ENCODE measurements around the gene LRMDA. TPM values are rescaled to one million over a fixed set of nuclear protein-coding genes. Genes with fewer than 3 reads are reported as not detected.

LRMDA gene
- total RNA-seq, 1 donor from 2014 or later: 18.7 TPM

DNA sequence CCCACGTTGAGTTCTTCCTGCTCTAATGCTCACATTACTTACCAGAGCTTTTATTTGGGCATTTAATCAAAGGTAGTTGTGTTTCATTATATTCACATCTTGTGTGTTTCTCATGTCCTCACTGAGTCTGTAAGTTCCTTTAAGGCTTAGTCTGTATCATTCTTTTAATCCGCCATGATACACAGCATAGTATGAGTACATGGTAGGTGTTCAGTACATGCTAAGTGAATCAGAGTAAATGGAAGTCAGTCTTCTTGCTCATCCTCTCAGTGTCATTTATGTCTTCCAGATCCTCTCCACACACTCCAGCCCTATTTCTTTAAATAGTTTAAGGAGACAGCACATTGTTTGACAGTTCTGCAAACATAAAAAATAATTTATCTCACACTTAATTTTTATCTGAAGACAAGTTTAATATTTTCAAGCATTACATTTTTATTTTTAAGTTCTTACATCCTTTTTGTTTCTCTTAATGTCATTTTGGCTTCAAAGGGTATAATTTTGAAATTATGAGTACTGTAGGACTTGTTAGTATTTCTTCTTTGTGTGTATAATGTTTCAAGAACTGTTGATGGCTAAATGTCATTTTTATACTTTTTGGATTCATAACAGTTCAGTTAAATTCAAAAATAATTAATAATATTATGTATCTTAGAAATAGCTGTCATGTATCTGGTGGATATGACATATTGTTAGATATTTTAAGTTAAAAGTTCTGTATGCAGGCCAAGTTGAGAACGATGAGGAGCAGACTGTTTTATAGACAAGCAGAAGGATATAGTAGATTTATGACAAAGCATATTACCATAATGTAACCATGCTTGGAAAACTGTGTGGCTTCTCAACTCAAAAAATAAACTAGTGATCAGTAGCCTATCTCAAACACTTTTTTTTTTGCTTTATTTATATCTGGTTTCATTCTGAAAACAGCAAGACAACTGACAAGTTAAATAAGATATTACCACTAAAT, 342.7 kb downstream of the LRMDA start:
- no peak overlapping the region for H3K4me3 ChIP-seq (ENCODE audit: low read depth, low read length)
- DNase-seq (ENCODE audit: low read depth): no peak
- H3K36me3 ChIP-seq (ENCODE audit: control insufficient read depth, insufficient read depth, low read length): no peaks in the 10 kb centered on the region
- H3K27me3 ChIP-seq (ENCODE audit: control insufficient read depth, insufficient read depth, low read length): no peaks in the 10 kb centered on the region
- TF ChIP-seq, protein P1, sequence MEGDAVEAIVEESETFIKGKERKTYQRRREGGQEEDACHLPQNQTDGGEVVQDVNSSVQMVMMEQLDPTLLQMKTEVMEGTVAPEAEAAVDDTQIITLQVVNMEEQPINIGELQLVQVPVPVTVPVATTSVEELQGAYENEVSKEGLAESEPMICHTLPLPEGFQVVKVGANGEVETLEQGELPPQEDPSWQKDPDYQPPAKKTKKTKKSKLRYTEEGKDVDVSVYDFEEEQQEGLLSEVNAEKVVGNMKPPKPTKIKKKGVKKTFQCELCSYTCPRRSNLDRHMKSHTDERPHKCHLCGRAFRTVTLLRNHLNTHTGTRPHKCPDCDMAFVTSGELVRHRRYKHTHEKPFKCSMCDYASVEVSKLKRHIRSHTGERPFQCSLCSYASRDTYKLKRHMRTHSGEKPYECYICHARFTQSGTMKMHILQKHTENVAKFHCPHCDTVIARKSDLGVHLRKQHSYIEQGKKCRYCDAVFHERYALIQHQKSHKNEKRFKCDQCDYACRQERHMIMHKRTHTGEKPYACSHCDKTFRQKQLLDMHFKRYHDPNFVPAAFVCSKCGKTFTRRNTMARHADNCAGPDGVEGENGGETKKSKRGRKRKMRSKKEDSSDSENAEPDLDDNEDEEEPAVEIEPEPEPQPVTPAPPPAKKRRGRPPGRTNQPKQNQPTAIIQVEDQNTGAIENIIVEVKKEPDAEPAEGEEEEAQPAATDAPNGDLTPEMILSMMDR (IDR thresholded peaks at IDR 0.05; ENCODE audit: insufficient read depth, low read length, poor library complexity, severe bottlenecking): no peak

DNA sequence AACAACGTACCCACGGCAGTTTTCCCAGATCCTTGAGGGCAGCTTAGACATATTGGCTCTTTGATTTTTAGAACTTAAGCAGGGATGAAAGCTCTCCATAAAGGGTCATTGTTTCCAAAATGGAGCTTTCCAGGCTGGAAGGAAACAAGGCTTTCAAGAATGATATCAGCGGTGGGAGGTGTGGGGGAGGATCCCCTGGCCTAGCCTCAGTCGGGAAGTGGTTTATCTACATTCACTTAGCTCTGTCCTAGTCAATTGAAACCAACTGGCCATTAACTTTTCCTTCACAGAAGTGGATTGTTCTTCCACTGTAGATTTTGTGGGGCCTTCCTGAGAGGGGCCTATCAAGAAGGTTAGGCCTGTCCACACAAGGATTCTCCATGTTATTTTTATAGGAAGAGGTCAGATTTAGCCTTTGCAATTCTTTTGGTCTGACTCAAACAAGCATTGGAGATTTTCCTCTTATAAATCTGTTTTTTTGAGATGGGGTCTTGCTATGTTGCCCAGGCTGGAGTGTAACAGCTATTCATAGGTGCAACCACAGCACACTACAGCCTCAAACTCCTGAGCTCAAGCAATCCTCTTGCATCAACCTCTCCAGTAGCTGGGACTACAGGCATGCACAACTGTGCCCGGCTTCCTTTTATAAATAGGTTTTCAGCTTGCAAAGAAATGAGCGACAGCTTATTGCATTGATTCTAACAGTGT, 343.5 kb downstream of the LRMDA start:
- TF ChIP-seq, protein P1 (IDR thresholded peaks at IDR 0.05; ENCODE audit: insufficient read depth, low read length, poor library complexity, severe bottlenecking): no peak

DNA sequence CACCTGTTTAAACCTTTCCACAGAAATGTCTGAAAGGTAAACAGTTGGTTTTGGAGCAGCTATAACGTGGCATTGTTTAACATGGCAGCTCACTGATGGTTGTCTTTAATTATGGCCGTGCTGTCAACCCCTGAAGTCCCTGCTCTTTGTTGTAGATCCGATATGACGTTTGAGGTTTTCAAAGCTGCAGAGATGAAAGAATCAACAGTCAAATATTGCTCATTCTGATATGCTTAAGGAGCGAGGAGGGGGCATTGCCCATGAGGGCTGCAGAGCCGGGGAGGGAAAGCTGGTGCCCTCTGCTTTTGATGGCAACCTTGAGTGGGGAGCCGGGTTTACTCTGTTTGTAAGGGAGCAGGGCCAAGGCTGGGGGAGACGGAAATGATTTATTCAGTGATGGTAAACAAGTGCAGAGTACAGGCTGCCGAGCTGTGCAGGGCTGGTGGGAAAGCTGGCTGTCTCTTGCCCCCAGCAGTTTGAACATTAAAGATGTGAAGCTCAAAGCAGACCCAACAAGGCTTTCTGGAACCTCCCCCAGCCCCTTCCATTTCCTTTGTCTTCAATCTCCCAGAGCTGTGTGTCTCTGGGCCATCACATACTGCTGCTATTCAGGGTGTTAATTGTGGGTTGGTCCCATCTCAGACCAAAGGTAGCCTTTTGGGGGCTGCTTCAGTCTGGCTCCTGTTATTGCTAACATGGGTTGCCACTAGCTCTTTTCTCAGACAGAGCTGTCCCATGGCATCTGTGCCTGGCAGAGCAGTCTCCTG, 345.5 kb downstream of the LRMDA start:
- TF ChIP-seq, protein P1 (IDR thresholded peaks at IDR 0.05; ENCODE audit: insufficient read depth, low read length, poor library complexity, severe bottlenecking): no peak

More for the DNA sequence above, 343.5 kb downstream of the LRMDA start:
- no peak for DNase-seq (ENCODE audit: low read depth)
- Histone ChIP-seq H3K4me3 (ENCODE audit: low read depth, low read length) (no peak overlapping the region), H3K36me3 (ENCODE audit: control insufficient read depth, insufficient read depth, low read length) (no peaks in the 10 kb centered on the region), H3K27me3 (ENCODE audit: control insufficient read depth, insufficient read depth, low read length) (no peaks in the 10 kb centered on the region)

DNA sequence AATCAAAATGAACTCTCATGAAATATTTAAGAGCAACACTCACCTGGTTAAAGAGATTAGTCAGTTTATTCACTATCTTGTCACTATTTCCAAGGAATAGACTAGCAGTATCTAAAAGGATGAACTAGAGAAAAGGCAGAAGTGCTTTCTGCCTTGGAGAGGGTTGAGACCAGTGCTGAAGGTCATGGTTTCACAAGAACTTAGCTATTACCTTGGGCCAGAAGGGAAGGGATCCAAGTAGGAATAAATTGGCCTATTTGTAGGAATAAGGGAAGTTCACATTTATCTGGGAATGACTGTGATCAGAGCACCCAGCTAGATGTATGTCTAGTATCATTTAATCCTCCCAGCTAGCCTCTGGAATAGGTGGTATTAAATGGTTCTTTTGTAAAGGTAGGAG, 347.2 kb downstream of the LRMDA start:
- no peak for DNase-seq (ENCODE audit: low read depth)
- H3K36me3 ChIP-seq (ENCODE audit: control insufficient read depth, insufficient read depth, low read length): no peaks in the 10 kb centered on the region
- TF ChIP-seq, protein P1 (IDR thresholded peaks at IDR 0.05; ENCODE audit: insufficient read depth, low read length, poor library complexity, severe bottlenecking): no peak
- H3K4me3 ChIP-seq (ENCODE audit: low read depth, low read length): no peak overlapping the region
- H3K27me3 ChIP-seq (ENCODE audit: control insufficient read depth, insufficient read depth, low read length): no peaks in the 10 kb centered on the region

More for the DNA sequence above, 345.5 kb downstream of the LRMDA start:
- H3K4me3 ChIP-seq (ENCODE audit: low read depth, low read length): no peak overlapping the region
- no peaks in the 10 kb centered on the region for H3K27me3 ChIP-seq (ENCODE audit: control insufficient read depth, insufficient read depth, low read length)
- DNase-seq (ENCODE audit: low read depth): no peak
- no peaks in the 10 kb centered on the region for H3K36me3 ChIP-seq (ENCODE audit: control insufficient read depth, insufficient read depth, low read length)

DNA sequence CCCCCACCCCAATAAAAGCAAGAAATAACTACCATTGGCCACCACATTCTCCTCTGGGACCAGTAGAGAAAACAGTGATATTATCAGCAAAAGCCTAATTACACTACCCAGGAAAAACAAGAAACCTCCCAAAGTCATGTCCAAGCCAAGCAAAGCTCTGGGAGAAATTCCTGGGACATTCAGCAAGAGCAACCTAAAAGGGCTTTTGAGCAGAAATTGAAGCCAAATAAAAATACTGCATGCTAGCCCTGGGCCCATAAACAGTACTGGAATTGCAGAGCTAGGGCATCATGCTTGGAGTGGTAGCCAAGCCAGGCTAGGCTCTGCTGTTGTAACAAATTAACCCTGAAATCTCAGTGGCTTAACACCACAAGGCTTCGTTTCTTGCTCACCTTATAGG, 347.9 kb downstream of the LRMDA start:
- TF ChIP-seq, protein P1 (IDR thresholded peaks at IDR 0.05; ENCODE audit: insufficient read depth, low read length, poor library complexity, severe bottlenecking): no peak
- Histone ChIP-seq H3K36me3 (ENCODE audit: control insufficient read depth, insufficient read depth, low read length) (no peaks in the 10 kb centered on the region), H3K4me3 (ENCODE audit: low read depth, low read length) (no peak overlapping the region), H3K27me3 (ENCODE audit: control insufficient read depth, insufficient read depth, low read length) (no peaks in the 10 kb centered on the region)
- no peak for DNase-seq (ENCODE audit: low read depth)
